Frontal cortex (tissue), 4 donors: Measurements from ENCODE around the gene BUD31. TPM values are rescaled to one million over a fixed set of nuclear protein-coding genes. Genes with fewer than 3 reads are reported as not detected.

Experiments
- DNase-seq, 2 donors: peaks; one replicate each; pipeline ENCODE4 v3.0.0; 2012; ENCODE audit warnings: low spot score in 2 of 2
- FAIRE-seq: peaks from 2 replicates; lab custom pipeline; 2012; peaks lifted over from hg19 to GRCh38; lab: Jason Lieb, UNC
- total RNA-seq: library from RNA; depleted of rRNA; stranded (reverse); fragments of >200 nt; gene quantifications from one replicate; pipeline ENCODE4 v1.2.3, GENCODE V29; 2014
- donor health status: control.
- donor health status: control.
- donor health status: control.

The BUD31 gene
- total RNA-seq, 1 donor from 2014 or later, result 68.5 TPM

GRCh38 chr7:99457650-99458493, 49.1 kb downstream of the BUD31 start:
- FAIRE-seq (no peak), DNase-seq (no peak)

DNA sequence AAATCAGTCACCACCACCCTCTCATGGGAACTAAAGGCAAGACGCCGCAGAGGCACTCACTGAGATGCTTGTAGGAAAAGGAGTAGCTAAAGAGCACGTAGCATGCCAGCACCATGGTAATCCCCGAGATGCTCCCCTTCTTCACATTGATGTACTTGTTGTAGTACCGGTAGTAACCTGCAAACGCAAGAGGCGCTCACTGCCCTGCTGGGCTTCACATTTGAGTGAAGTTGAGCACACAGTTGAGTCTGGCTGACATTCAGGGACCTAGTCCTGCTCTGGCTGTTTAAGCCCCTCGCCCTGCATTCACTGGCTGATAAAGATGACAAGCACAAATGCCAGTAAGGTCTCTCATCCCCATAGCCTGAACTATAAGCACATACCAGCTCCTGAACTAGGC, 50.3 kb downstream of the BUD31 start:
- no peak for FAIRE-seq

DNA sequence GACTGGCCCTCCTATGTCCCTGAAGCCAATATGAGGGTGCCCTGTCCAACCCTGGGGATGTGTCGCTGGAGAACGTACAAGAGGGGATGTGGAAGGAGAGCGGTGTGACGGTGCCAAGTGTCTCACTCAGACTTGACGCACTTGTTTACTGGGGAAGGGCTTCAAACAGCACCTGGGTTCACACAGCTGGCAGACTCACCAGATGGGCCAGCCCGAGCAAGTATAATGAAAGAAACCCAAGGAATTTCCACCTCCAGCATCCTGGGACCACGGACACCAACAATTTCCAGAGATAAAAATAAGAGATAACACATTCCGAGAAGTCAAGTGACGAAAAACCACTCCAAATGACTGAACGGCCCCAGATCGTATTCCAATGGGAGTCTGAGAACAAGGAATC, 51.9 kb downstream of the BUD31 start:
- FAIRE-seq (no peak), DNase-seq (no peak)

More for the DNA sequence above, 50.3 kb downstream of the BUD31 start:
- no peak for DNase-seq

DNA sequence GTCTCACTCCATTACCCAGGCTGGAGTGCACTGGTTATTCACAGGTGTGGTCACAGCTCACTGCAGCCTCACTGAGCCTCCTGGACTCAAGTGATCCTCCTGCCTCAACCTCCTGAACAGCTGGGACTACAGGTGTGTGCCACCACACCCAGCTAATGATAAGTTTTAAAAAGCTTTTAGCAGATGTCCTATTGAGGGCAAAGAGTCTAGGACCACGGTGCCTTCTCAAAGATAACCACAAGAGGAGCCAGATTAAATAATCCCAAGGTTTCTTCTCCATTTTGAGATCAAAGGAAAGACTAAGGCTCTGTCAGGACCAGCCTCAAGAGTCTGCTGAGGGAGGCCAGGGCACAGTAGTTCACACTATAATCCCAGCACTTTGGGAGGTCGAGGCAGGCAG, 52.5 kb downstream of the BUD31 start:
- no peak for FAIRE-seq
- no peak for DNase-seq

- FAIRE-seq (no peak), DNase-seq (no peak)
Observed at GRCh38 chr7:99465421-99465768, 56.6 kb downstream of the BUD31 start.

DNA sequence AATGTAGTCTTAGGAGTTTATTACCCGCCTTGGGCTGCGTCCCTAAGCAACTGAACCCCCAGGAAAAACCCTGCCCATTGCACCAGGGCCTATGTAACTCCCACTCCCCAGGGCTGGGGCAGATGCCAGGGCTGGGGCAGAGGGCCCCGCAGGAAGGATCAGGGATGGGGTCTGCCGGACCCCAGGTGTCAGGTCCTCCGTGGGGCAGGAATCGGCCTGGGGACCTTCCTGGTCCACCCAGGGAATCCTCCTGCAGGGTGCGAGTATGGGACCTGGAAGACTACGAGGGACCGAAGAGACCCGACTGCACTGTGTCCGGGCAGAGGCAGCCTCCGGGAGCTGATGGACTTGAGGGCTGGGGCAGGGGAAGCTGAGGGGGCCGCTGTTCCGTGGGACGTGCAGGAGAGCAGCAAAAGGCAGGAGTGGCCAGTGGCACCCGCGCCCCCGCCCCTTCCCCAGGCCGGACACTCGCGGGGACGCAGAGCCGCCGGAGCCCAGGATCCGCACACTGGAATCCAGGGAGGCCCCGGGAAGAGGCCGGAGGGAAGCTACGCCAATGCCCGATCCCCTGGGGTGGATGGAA, 59.7 kb downstream of the BUD31 start:
- DNase-seq (no peak), FAIRE-seq (no peak)

Other genes with a start within 250 kb of the BUD31 start
- not detected for gene KPNA7, start 200.9 kb upstream of the BUD31 start, total RNA-seq
- not detected for gene MYH16, start 136.1 kb upstream of the BUD31 start, total RNA-seq
- 101 TPM for gene ARPC1A, start 83.1 kb upstream of the BUD31 start, total RNA-seq
- gene ARPC1B, start 34.2 kb upstream of the BUD31 start, total RNA-seq, result 15.1 TPM
- 15.1 TPM for gene PDAP1, start 372 bp upstream of the BUD31 start, total RNA-seq
- gene PTCD1, start 29.8 kb downstream of the BUD31 start, total RNA-seq, result 5.7 TPM
- gene CPSF4, start 30.0 kb downstream of the BUD31 start, total RNA-seq, result 19.6 TPM
- gene ATP5MF, start 57.2 kb downstream of the BUD31 start, total RNA-seq, result 350 TPM
- 20.8 TPM for gene ZNF789, start 63.9 kb downstream of the BUD31 start, total RNA-seq
- gene ZNF394, start 91.3 kb downstream of the BUD31 start, total RNA-seq, result 43.2 TPM
- 20.4 TPM for gene ZKSCAN5, start 95.7 kb downstream of the BUD31 start, total RNA-seq
- 19.6 TPM for gene FAM200A, start 143.1 kb downstream of the BUD31 start, total RNA-seq
- 59.9 TPM for gene ZNF655, start 149.7 kb downstream of the BUD31 start, total RNA-seq
- gene TMEM225B, start 189.3 kb downstream of the BUD31 start, total RNA-seq, result not detected
- 12.2 TPM for gene ZSCAN25, start 208.0 kb downstream of the BUD31 start, total RNA-seq